ENCODE data around the gene RFXANK. TPM values are rescaled to one million over a fixed set of nuclear protein-coding genes. Genes with fewer than 3 reads are reported as not detected.
A peak's percentile ranks its signal among the peaks of the same experiment; 100 is the strongest.

The RFXANK gene
- total and polyA plus RNA-seq, 9 of the 15 experiments (the other 6 are each of a cell fraction or from before 2014, with no cell fraction given), result 68.6 to 181 (median 150) TPM

- TF ChIP-seq REST (IDR thresholded peaks at IDR 0.05; ENCODE audit: borderline replicate concordance) (peak; percentile 82), REST (CRISPR knock-in tag; IDR thresholded peaks at IDR 0.05; ENCODE audit: low read depth) (no peak), RBM39 (optimal IDR thresholded peaks at IDR 0.05; ENCODE audit: low read depth, low read length) (no peak), CC2D1A (IDR thresholded peaks at IDR 0.05) (peak; percentile 52; the same call in 1 of the 2 replicates), CTCFL (IDR thresholded peaks at IDR 0.05; ENCODE audit: borderline replicate concordance, insufficient read depth, low read depth, low read length, poor library complexity, severe bottlenecking) (peak; percentile 48), FOS (IDR thresholded peaks at IDR 0.05; ENCODE audit: extremely low read depth, insufficient read length) (no peak), DEAF1 (CRISPR knock-in tag; IDR thresholded peaks at IDR 0.05) (peak; percentile 58), ZNF324 (CRISPR knock-in tag; IDR thresholded peaks at IDR 0.05) (no peak), CTCF (IDR thresholded peaks at IDR 0.05 in 2 of 3, conservative IDR thresholded peaks at IDR 0.05 in 1 of 3; ENCODE audit: insufficient read depth in 2 of 3, low read depth in 1 of 3, low read length in 3 of 3) (peak; percentile 85 to 97 (median 95)), PHB2 (IDR thresholded peaks at IDR 0.05; ENCODE audit: low read depth) (no peak)
These were observed 46.1 kb upstream of the RFXANK start (continued) for GRCh38 chr19:19145684-19146608.

Measured in K562 (cell line).